ENCODE data around the gene MYO7B. TPM values are rescaled to one million over a fixed set of nuclear protein-coding genes. Genes with fewer than 3 reads are reported as not detected.

Gene MYO7B
- total RNA-seq, 4 donors from 2014 or later: 0.27 to 0.77 (median 0.54) TPM; not detected in 1

- Histone ChIP-seq H3K27me3 (no peaks in the 10 kb centered on the region), H3K9me3 (no peaks in the 10 kb centered on the region), H3K4me3 (no peak overlapping the region), H3K4me1 (peaks cover 0 to 32% (median 14%) of the 10 kb centered on the region in 3 donors), H3K27ac (no peak overlapping the region), H3K36me3 (no peaks in the 10 kb centered on the region)
- TF ChIP-seq EP300 (IDR thresholded peaks at IDR 0.05) (no peak), POLR2AphosphoS5 (IDR thresholded peaks at IDR 0.05) (no peak), CTCF (IDR thresholded peaks at IDR 0.05) (no peak), POLR2A (IDR thresholded peaks at IDR 0.05) (no peak)
- WGBS, 2 donors (ENCODE audit: low coverage in 1 of 2): 89 to 95% methylated on average over 5 of the region's 17 CpGs
- no peak for ATAC-seq
Measured at GRCh38 chr2:127573771-127574170, 38.3 kb downstream of the MYO7B start.

GRCh38 chr2:127574656-127575055 is 39.2 kb downstream of the MYO7B start:
- Histone ChIP-seq H3K27ac (no peak overlapping the region), H3K36me3 (no peaks in the 10 kb centered on the region), H3K4me3 (no peak overlapping the region), H3K27me3 (no peaks in the 10 kb centered on the region), H3K9me3 (no peaks in the 10 kb centered on the region), H3K4me1 (peaks cover 0 to 24% (median 9%) of the 10 kb centered on the region in 3 donors)
- WGBS, 2 donors (ENCODE audit: low coverage in 1 of 2): 100% methylated on average over 1 to 2 of the region's 3 CpGs
- no peak for ATAC-seq
- TF ChIP-seq POLR2A (IDR thresholded peaks at IDR 0.05): no peak
- TF ChIP-seq CTCF (IDR thresholded peaks at IDR 0.05): no peak
- TF ChIP-seq POLR2AphosphoS5 (IDR thresholded peaks at IDR 0.05): no peak
- TF ChIP-seq EP300 (IDR thresholded peaks at IDR 0.05): no peak

GRCh38 chr2:127575185-127575765 is 39.8 kb downstream of the MYO7B start:
- Histone ChIP-seq H3K9me3 (no peaks in the 10 kb centered on the region), H3K36me3 (no peaks in the 10 kb centered on the region), H3K4me3 (no peak overlapping the region), H3K4me1 (peaks cover 0 to 18% (median 8%) of the 10 kb centered on the region in 3 donors), H3K27me3 (no peaks in the 10 kb centered on the region), H3K27ac (no peak overlapping the region)
- WGBS, 2 donors (ENCODE audit: low coverage in 1 of 2): 83 to 100% methylated on average over 3 to 4 of the region's 4 CpGs
- TF ChIP-seq CTCF (IDR thresholded peaks at IDR 0.05) (no peak), POLR2AphosphoS5 (IDR thresholded peaks at IDR 0.05) (no peak), EP300 (IDR thresholded peaks at IDR 0.05) (no peak), POLR2A (IDR thresholded peaks at IDR 0.05) (no peak)
- ATAC-seq: no peak

- no peaks in the 10 kb centered on the region for H3K27me3 ChIP-seq
- no peak for ATAC-seq
- no peak for TF ChIP-seq POLR2A (IDR thresholded peaks at IDR 0.05)
- no peak for TF ChIP-seq POLR2AphosphoS5 (IDR thresholded peaks at IDR 0.05)
- no peak for TF ChIP-seq CTCF (IDR thresholded peaks at IDR 0.05)
- TF ChIP-seq EP300 (IDR thresholded peaks at IDR 0.05): no peak
- no peak overlapping the region for H3K4me3 ChIP-seq
- no peaks in the 10 kb centered on the region for H3K9me3 ChIP-seq
- 21 to 49% methylated on average over 3 to 7 of the region's 11 CpGs for WGBS, 2 donors (ENCODE audit: low coverage in 1 of 2)
- H3K27ac ChIP-seq: no peak overlapping the region
- H3K4me1 ChIP-seq: peaks cover 0 to 13% (median 8%) of the 10 kb centered on the region in 3 donors
- H3K36me3 ChIP-seq: no peaks in the 10 kb centered on the region
Measured at GRCh38 chr2:127575941-127576432, 40.5 kb downstream of the MYO7B start.

Measured in gastroesophageal sphincter (tissue), 4 donors.